Liver (tissue), 9 donors: ENCODE measurements around the gene SCLT1. TPM values are rescaled to one million over a fixed set of nuclear protein-coding genes. Genes with fewer than 3 reads are reported as not detected.

Experiments used
- DNase-seq: peaks from one replicate; pipeline ENCODE4 v3.0.0-alpha.2; 2017; ENCODE audit warnings: low spot score
- H3K27ac ChIP-seq, 2 donors: one replicate each; pipeline ENCODE4 v1.7.0; 2013; ENCODE audit warnings: inconsistent platforms in 2 of 2, low read length in 2 of 2, control low read depth in 1 of 2, low read depth in 1 of 2, mild to moderate bottlenecking in 1 of 2
- H3K27me3 ChIP-seq, 4 donors: one replicate each; pipeline versions ENCODE4 v1.6.1 to v1.7.0; 2013; ENCODE audit warnings: low read length in 3 of 4, inconsistent platforms in 1 of 4, mild to moderate bottlenecking in 1 of 4, moderate library complexity in 1 of 4; ENCODE audit not compliant: control insufficient read depth in 4 of 4, insufficient read depth in 4 of 4
- H3K36me3 ChIP-seq, 4 donors: one replicate each; pipeline versions ENCODE4 v1.6.1 to v1.7.0; 2013; ENCODE audit warnings: low read length in 3 of 4, mild to moderate bottlenecking in 3 of 4, low read depth in 1 of 4, moderate library complexity in 1 of 4; ENCODE audit not compliant: control insufficient read depth in 4 of 4, insufficient read depth in 3 of 4
- H3K4me1 ChIP-seq, 4 donors: one replicate each; pipeline versions ENCODE4 v1.6.1 to v1.7.0; 2013; ENCODE audit warnings: low read length in 3 of 4, mild to moderate bottlenecking in 3 of 4, moderate library complexity in 1 of 4; ENCODE audit not compliant: control insufficient read depth in 4 of 4, insufficient read depth in 4 of 4
- H3K4me3 ChIP-seq, 3 donors: one replicate each; pipeline versions ENCODE4 v1.6.1 to v1.7.0; 2013; ENCODE audit warnings: low read length in 3 of 3, control low read depth in 1 of 3, low read depth in 1 of 3, mild to moderate bottlenecking in 1 of 3
- H3K9ac ChIP-seq, 2 donors: one replicate each; pipeline ENCODE4 v1.7.0; 2013; ENCODE audit warnings: low read length in 2 of 2, mild to moderate bottlenecking in 2 of 2, moderate library complexity in 2 of 2, control low read depth in 1 of 2, low read depth in 1 of 2
- H3K9me3 ChIP-seq, 4 donors: one replicate each; pipeline versions ENCODE4 v1.6.1 to v1.7.0; 2013; ENCODE audit warnings: low read length in 3 of 4; ENCODE audit not compliant: control insufficient read depth in 4 of 4
- ATF3 ChIP-seq: IDR thresholded peaks from 2 replicates; pipeline ENCODE4 v1.6.1; 2016; ENCODE audit warnings: antibody characterized with exemption
- CTCF ChIP-seq: fragments of 150-350 bp; IDR thresholded peaks from 2 replicates; pipeline ENCODE4 v1.5.1; 2017; ENCODE audit warnings: improper control_type of control experiment, low read depth, low read length; ENCODE audit not compliant: missing input control
- EGR1 ChIP-seq, 2 donors: IDR thresholded peaks; 2 replicates each; pipeline ENCODE4 v1.6.1; 2016 to 2018; ENCODE audit warnings: antibody characterized with exemption in 2 of 2, low read depth in 2 of 2
- FOXA1 ChIP-seq: IDR thresholded peaks from 2 replicates; pipeline ENCODE4 v1.6.1; 2016; ENCODE audit warnings: antibody characterized with exemption
- FOXA2 ChIP-seq: IDR thresholded peaks from 2 replicates; pipeline ENCODE4 v1.6.1; 2016; ENCODE audit warnings: antibody characterized with exemption
- GABPA ChIP-seq, 2 donors: IDR thresholded peaks in 1 of 2; conservative IDR thresholded peaks in 1 of 2; 2 replicates each; pipeline ENCODE4 v1.6.1; 2016; ENCODE audit warnings: antibody characterized with exemption in 2 of 2, mild to moderate bottlenecking in 1 of 2, moderate library complexity in 1 of 2
- HNF4A ChIP-seq, 2 donors: conservative IDR thresholded peaks; 2 replicates each; pipeline ENCODE4 v1.6.1; 2016; ENCODE audit warnings: antibody characterized with exemption in 2 of 2, mild to moderate bottlenecking in 2 of 2
- HNF4G ChIP-seq: IDR thresholded peaks from 2 replicates; pipeline ENCODE4 v1.6.1; 2016; ENCODE audit warnings: antibody characterized with exemption
- JUND ChIP-seq, 2 donors: IDR thresholded peaks; 2 replicates each; pipeline ENCODE4 v1.6.1; 2016; ENCODE audit warnings: antibody characterized with exemption in 2 of 2
- MAX ChIP-seq: IDR thresholded peaks from 2 replicates; pipeline ENCODE4 v1.6.1; 2016; ENCODE audit warnings: antibody characterized with exemption
- NR2F2 ChIP-seq: IDR thresholded peaks from 2 replicates; pipeline ENCODE4 v1.6.1; 2016; ENCODE audit warnings: antibody characterized with exemption
- RAD21 ChIP-seq, 2 donors: IDR thresholded peaks; 2 replicates each; pipeline ENCODE4 v1.6.1; 2016; ENCODE audit warnings: antibody characterized with exemption in 2 of 2, mild to moderate bottlenecking in 2 of 2
- REST ChIP-seq: IDR thresholded peaks from 2 replicates; pipeline ENCODE4 v1.6.1; 2016; ENCODE audit warnings: antibody characterized with exemption, mild to moderate bottlenecking
- RXRA ChIP-seq, 2 donors: IDR thresholded peaks; 2 replicates each; pipeline ENCODE4 v1.6.1; 2017 to 2018; ENCODE audit warnings: antibody characterized with exemption in 2 of 2, mild to moderate bottlenecking in 1 of 2
- SP1 ChIP-seq: IDR thresholded peaks from 2 replicates; pipeline ENCODE4 v1.6.1; 2018; ENCODE audit warnings: antibody characterized with exemption, mild to moderate bottlenecking
- TAF1 ChIP-seq: conservative IDR thresholded peaks from 2 replicates; pipeline ENCODE4 v1.6.1; 2016; ENCODE audit warnings: antibody characterized with exemption, mild to moderate bottlenecking
- YY1 ChIP-seq: IDR thresholded peaks from 2 replicates; pipeline ENCODE4 v1.6.1; 2016; ENCODE audit warnings: antibody characterized with exemption, mild to moderate bottlenecking
- ZBTB33 ChIP-seq: IDR thresholded peaks from 2 replicates; pipeline ENCODE4 v1.6.1; 2016; ENCODE audit warnings: antibody characterized with exemption
- WGBS: extraction: QIAGEN DNeasy Blood & Tissue Kit; methylation state at CpG from one replicate; pipeline ENCODE4 v1.1.7; 2013; 5-methylcytosine and 5-hydroxymethylcytosine counted together
- polyA plus RNA-seq, 2 donors: library from polyadenylated mRNA; stranded (reverse) in 1 of 2; unstranded in 1 of 2; fragments of 200-250 nt in 1 of 2; fragments of >200 nt in 1 of 2; fragmentation: Nextera tagmentation in 1 of 2; extraction: Ambion mirVana in 1 of 2; gene quantifications; one replicate each; pipeline versions ENCODE4 v1.2.1 to v1.2.3, GENCODE V29; 2013 to 2015
- total RNA-seq, 2 donors: library from RNA; depleted of rRNA; stranded (reverse); fragments of >200 nt; gene quantifications; one replicate each; pipeline ENCODE4 v1.2.3, GENCODE V29; 2014
- donor health status: healthy.
- donor health status: healthy.
- donor health status: healthy.
- donor health status: healthy.
- donor health status: healthy.

The SCLT1 gene
- total and polyA plus RNA-seq, 4 donors, result 1.2 to 14.2 (median 4.0) TPM

- H3K4me3 ChIP-seq, result no peak overlapping the region
- no peaks in the 10 kb centered on the region for H3K9me3 ChIP-seq
- H3K4me1 ChIP-seq, result no peaks in the 10 kb centered on the region
- no peaks in the 10 kb centered on the region for H3K27me3 ChIP-seq
- no peak overlapping the region for H3K9ac ChIP-seq
- TF ChIP-seq HNF4G, result no peak
- no peak for TF ChIP-seq NR2F2
- TF ChIP-seq TAF1, result no peak
- no peak for TF ChIP-seq RAD21 (IDR thresholded peaks at IDR 0.05)
- TF ChIP-seq HNF4A (conservative IDR thresholded peaks at IDR 0.05), result no peak
- TF ChIP-seq FOXA2, result no peak
- no peak for TF ChIP-seq RXRA (IDR thresholded peaks at IDR 0.05)
- TF ChIP-seq GABPA (IDR thresholded peaks at IDR 0.05 in 1 of 2, conservative IDR thresholded peaks at IDR 0.05 in 1 of 2), result no peak
- no peak for DNase-seq
- H3K27ac ChIP-seq, result no peak overlapping the region
- H3K36me3 ChIP-seq, result peaks cover 0 to 7% (median 2%) of the 10 kb centered on the region in 4 donors
These were observed 18.6 kb upstream of the SCLT1 start for GRCh38 chr4:129111919-129112318.

GRCh38 chr4:129110931-129111330 is 17.6 kb upstream of the SCLT1 start:
- WGBS, result 90% methylated on average over 3 of the region's 3 CpGs
- no peak overlapping the region for H3K27ac ChIP-seq
- H3K4me3 ChIP-seq, result no peak overlapping the region
- no peak overlapping the region for H3K9ac ChIP-seq
- H3K27me3 ChIP-seq, result no peaks in the 10 kb centered on the region
- peaks cover 0 to 7% (median 2%) of the 10 kb centered on the region in 4 donors for H3K36me3 ChIP-seq
- DNase-seq, result no peak
- no peaks in the 10 kb centered on the region for H3K4me1 ChIP-seq
- TF ChIP-seq EGR1 (IDR thresholded peaks at IDR 0.05; ENCODE audit: low read depth in 2 of 2) (no peak), HNF4G (no peak), ZBTB33 (no peak), SP1 (no peak), TAF1 (no peak), CTCF (no peak), RAD21 (IDR thresholded peaks at IDR 0.05) (no peak), YY1 (no peak), FOXA1 (no peak), GABPA (IDR thresholded peaks at IDR 0.05 in 1 of 2, conservative IDR thresholded peaks at IDR 0.05 in 1 of 2) (no peak), ATF3 (no peak), FOXA2 (no peak), HNF4A (conservative IDR thresholded peaks at IDR 0.05) (no peak), REST (no peak), JUND (IDR thresholded peaks at IDR 0.05) (no peak), NR2F2 (no peak), MAX (no peak), RXRA (IDR thresholded peaks at IDR 0.05) (no peak)
- no peaks in the 10 kb centered on the region for H3K9me3 ChIP-seq
